AG09319 (cell line): ENCODE measurements around the gene CXCL3.

Experiments
- DNase-seq: peaks from one replicate; pipeline ENCODE4 v3.0.0-alpha.2; 2010; ENCODE audit warnings: low read depth; ENCODE audit errors: extremely low read depth
- TF ChIP-seq, protein P1 (sequence below): IDR thresholded peaks from 2 replicates; pipeline ENCODE4 v1.5.1; 2011; ENCODE audit warnings: low read depth, mild to moderate bottlenecking, inconsistent platforms, low read length, moderate library complexity

Gene CXCL3

DNA sequence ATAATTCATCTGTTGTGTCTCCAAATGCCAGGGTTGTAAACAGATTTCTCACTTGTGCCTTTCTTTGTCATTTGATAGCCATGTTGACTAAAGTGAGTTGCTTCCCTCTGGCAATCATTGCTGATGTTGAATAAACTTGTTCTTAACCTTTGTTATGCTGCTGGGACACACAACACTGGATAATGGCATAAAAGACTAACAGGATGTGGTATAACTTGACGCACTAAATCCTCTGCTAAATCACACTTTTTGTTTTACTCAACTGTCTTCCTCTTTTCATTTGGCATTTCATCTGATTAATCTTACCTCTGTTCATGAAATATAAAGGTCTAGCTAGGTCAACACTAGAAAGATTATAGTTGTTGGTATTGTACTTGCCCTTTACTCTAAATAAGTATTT lies 22.4 kb downstream of the CXCL3 start:
- DNase-seq, result no peak
- TF ChIP-seq, protein P1, sequence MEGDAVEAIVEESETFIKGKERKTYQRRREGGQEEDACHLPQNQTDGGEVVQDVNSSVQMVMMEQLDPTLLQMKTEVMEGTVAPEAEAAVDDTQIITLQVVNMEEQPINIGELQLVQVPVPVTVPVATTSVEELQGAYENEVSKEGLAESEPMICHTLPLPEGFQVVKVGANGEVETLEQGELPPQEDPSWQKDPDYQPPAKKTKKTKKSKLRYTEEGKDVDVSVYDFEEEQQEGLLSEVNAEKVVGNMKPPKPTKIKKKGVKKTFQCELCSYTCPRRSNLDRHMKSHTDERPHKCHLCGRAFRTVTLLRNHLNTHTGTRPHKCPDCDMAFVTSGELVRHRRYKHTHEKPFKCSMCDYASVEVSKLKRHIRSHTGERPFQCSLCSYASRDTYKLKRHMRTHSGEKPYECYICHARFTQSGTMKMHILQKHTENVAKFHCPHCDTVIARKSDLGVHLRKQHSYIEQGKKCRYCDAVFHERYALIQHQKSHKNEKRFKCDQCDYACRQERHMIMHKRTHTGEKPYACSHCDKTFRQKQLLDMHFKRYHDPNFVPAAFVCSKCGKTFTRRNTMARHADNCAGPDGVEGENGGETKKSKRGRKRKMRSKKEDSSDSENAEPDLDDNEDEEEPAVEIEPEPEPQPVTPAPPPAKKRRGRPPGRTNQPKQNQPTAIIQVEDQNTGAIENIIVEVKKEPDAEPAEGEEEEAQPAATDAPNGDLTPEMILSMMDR, result no peak

DNA sequence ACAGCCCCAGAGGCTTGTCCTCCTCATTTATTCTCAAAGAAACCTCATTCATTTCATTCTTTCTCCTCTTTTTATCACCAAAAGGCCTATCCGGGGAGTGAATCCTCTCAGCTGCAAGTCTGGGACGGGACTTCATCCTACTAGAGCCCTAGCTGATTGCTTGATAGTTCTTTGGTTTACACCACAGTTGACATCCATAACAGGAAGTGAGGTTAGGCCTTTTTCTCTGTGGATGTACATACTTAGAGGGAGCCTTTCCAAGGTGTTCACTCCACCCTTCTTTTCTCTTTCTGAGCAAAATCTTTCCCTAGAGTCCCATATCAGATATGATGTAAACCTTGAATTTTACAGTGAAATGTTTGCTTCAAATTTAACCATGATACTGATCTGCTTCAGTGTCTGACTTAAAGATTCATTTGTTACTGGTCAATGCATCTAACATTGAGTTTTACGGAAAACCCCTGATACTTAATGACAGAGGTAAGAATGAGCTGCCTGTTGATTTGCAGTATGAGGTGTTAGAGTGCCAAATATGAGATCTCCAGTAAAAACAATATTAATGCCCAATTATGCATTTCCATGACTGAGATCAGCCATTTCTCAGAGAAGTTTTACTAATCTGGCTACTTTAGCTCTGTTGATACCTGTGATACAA lies 23.2 kb downstream of the CXCL3 start:
- TF ChIP-seq, protein P1, result no peak
- no peak for DNase-seq

DNA sequence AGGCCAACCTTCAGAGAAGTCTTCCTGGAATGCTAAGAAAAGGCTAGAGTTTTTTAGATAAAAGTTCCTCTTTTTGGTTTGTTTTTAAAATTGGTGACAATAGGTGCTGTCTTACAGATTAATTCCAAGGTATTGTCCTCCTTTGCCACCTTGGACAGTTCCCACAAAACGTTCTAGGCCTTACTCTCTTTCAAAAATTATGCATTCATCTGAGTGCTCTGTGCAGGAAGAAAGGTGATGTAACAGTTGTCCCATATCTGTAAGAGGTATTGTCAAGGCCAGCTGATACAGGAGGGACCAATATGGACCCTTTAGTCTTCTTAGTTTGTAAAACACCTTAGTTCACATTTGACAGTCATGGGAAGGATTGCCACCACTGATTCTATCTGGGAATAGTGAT lies 24.2 kb downstream of the CXCL3 start:
- TF ChIP-seq, protein P1, result no peak
- DNase-seq, result no peak

DNA sequence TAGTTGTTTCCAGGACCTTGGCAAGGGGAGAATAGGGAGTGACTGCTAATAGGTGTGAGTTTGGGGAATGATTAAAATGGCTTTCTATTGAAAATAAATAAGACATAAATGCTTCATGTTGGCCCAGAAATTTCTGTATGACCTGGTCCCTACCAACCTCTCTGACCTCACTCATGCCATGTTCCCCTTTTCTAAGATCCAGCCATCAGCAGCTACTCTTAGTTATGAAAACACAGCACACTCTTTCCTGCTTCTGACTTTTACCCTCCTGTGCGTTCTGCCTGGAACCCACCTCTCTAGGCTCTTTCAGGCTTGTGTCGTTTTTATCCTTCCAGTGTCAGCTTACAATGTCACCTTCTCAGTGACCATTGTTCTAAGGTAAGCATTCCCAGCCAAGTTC lies 25.2 kb downstream of the CXCL3 start:
- TF ChIP-seq, protein P1, result no peak
- no peak for DNase-seq

DNA sequence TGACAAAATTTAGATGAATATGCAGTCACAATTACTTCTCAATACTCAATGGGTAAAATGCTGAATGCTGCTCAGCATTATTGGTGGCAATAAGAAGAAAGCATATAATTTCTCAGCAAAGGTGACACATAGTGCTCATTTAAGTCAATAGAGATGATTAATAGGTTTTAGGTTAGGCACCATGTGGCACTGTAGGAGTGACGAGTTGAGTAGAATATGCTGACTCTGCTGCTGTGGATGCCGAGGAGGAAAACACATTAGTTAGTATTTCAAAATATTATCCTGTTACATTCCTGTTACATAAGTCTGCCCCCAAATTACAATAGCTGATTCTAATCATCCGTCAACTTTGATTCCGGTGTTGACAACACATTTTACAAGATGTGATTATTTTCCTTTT lies 26.4 kb downstream of the CXCL3 start:
- DNase-seq, result no peak
- TF ChIP-seq, protein P1, result no peak

DNA sequence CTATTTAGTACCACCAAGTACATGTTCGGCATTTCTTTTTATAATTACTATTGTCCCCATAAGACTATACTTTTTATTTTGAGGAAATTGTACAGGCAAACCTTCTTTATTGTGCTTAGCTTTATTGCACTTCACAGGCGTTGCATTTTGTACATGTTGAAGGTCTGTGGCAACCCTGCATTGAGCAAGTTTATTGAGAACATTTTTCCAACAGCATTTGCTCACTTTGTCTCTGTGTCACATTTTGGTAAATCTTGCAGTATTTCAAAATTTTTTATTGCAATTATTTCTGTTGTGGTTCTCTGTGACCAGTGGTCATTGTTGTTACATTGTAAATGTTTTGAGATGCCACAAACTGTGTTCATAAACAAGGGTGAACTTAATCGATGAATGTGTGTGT lies 29.2 kb downstream of the CXCL3 start:
- TF ChIP-seq, protein P1, result no peak
- DNase-seq, result no peak

DNA sequence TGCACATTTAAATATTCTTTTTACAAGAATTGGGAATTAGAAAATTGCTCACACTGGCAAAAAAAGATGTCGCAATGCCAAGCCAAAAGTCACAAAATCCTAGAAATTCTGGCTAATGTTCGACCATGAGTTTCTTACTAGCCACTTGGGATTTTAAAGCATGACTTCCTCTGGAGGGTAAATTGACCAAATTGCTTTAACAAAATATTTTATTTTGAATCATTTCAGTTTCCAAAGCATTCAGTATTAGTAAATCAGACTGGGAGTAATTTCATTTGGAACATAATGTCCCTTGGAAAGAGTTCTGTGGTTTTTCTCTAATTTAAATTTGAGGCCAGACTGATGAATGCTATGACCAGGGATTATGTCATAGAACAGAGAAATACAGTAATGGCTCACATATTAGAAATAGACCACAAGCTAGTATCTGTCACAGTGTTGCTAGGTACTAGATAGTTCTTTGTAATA lies 32.4 kb downstream of the CXCL3 start:
- TF ChIP-seq, protein P1, result no peak
- no peak for DNase-seq
